Smooth muscle cell (in vitro differentiated cells): Measurements from ENCODE around the gene CCR8. TPM values are rescaled to one million over a fixed set of nuclear protein-coding genes. Genes with fewer than 3 reads are reported as not detected.
"Not testable (repeated sequence)": the region's sequence is repeated elsewhere in the genome, so short reads cannot be mapped to it uniquely, and the experiment has no call there.

Experiments used
- DNase-seq: peaks from one replicate; lab custom pipeline; 2025; ENCODE audit not compliant: unreplicated experiment; lab: John Stamatoyannopoulos, UW
- H2AFZ ChIP-seq: fragments of 200-600 bp; sonication (generic); 2 replicates; pipeline ENCODE4 v1.6.0; 2016; ENCODE audit warnings: antibody characterized with exemption, low read depth, mild to moderate bottlenecking
- H3F3A ChIP-seq: fragments of 200-600 bp; sonication (generic); 2 replicates; pipeline ENCODE4 v1.6.0; 2017; ENCODE audit warnings: antibody characterized with exemption, low read depth
- H3K27ac ChIP-seq: fragments of 200-600 bp; sonication (generic); 2 replicates; pipeline ENCODE4 v1.5.1; 2016; ENCODE audit warnings: low read depth, mild to moderate bottlenecking
- H3K27me3 ChIP-seq: fragments of 200-600 bp; sonication (generic); 2 replicates; pipeline ENCODE4 v1.6.1; 2016; ENCODE audit warnings: low read depth, mild to moderate bottlenecking
- H3K36me3 ChIP-seq: fragments of 200-600 bp; sonication (generic); 2 replicates; pipeline ENCODE4 v1.5.1; 2016; ENCODE audit warnings: low read depth
- H3K4me1 ChIP-seq: fragments of 200-600 bp; sonication (generic); 2 replicates; pipeline ENCODE4 v1.5.1; 2016; ENCODE audit warnings: low read depth
- H3K4me2 ChIP-seq: fragments of 200-600 bp; sonication (generic); 2 replicates; pipeline ENCODE4 v1.6.0; 2016; ENCODE audit warnings: mild to moderate bottlenecking
- H3K4me3 ChIP-seq: fragments of 200-600 bp; sonication (generic); 2 replicates; pipeline ENCODE4 v1.5.1; 2016; ENCODE audit warnings: mild to moderate bottlenecking
- H3K79me2 ChIP-seq: fragments of 200-600 bp; sonication (generic); 2 replicates; pipeline ENCODE4 v1.6.0; 2016; ENCODE audit warnings: low read depth, mild to moderate bottlenecking
- H3K9ac ChIP-seq: fragments of 200-600 bp; sonication (generic); 2 replicates; pipeline ENCODE4 v1.6.0; 2016; ENCODE audit warnings: low read depth
- H3K9me3 ChIP-seq: fragments of 200-600 bp; sonication (generic); replicated peaks from 2 replicates; pipeline ENCODE4 v1.5.1; 2016; ENCODE audit warnings: low read depth
- H4K20me1 ChIP-seq: fragments of 200-600 bp; sonication (generic); 2 replicates; pipeline ENCODE4 v1.6.0; 2016; ENCODE audit warnings: low read depth
- CTCF ChIP-seq: fragments of 200-600 bp; sonication (generic); IDR thresholded peaks from 2 replicates; pipeline ENCODE4 v1.5.1; 2017; ENCODE audit warnings: borderline replicate concordance, mild to moderate bottlenecking, antibody characterized with exemption; ENCODE audit not compliant: insufficient read depth, poor library complexity, severe bottlenecking
- WGBS: methylation state at CpG from one replicate; pipeline ENCODE4 v1.1.7; 2016; ENCODE audit warnings: low lambda C conversion rate; 5-methylcytosine and 5-hydroxymethylcytosine counted together
- polyA plus RNA-seq: library from polyadenylated mRNA; unstranded; fragments of >200 nt; fragmentation: Nextera tagmentation; extraction: Ambion mirVana; gene quantifications from 2 replicates; pipeline ENCODE4 v1.2.1, GENCODE V29; 2016
- total RNA-seq: library from RNA; depleted of rRNA; stranded (reverse); fragments of >200 nt; gene quantifications from 2 replicates; pipeline ENCODE4 v1.2.3, GENCODE V29; 2014

The CCR8 gene
- total and polyA plus RNA-seq, 2 experiments from 2014 or later, result not detected

GRCh38 chr3:39349080-39349479 is 19.6 kb downstream of the CCR8 start:
- no peaks in the 10 kb centered on the region for H3K4me1 ChIP-seq
- no peak for TF ChIP-seq CTCF
- H4K20me1 ChIP-seq, result no peaks in the 10 kb centered on the region
- no peaks in the 10 kb centered on the region for H3K79me2 ChIP-seq
- H3K27me3 ChIP-seq, result peaks cover 3% of the 10 kb centered on the region
- DNase-seq, result no peak
- no peaks in the 10 kb centered on the region for H3K9me3 ChIP-seq
- 75% methylated on average over 3 of the region's 3 CpGs for WGBS
- no peak overlapping the region for H3K4me3 ChIP-seq
- no peak overlapping the region for H3K9ac ChIP-seq
- no peak overlapping the region for H3K27ac ChIP-seq
- no peaks in the 10 kb centered on the region for H3K36me3 ChIP-seq
- H3K4me2 ChIP-seq, result no peak overlapping the region
- no peak overlapping the region for H2AFZ ChIP-seq
- H3F3A ChIP-seq, result peaks cover 6% of the 10 kb centered on the region

- Histone ChIP-seq H3K36me3 (no peaks in the 10 kb centered on the region), H3K27me3 (peaks cover 10% of the 10 kb centered on the region), H3F3A (peaks cover 6% of the 10 kb centered on the region), H3K4me2 (peak overlapping the region; percentile 57), H3K27ac (peak overlapping the region; percentile 12), H4K20me1 (no peaks in the 10 kb centered on the region), H3K9me3 (no peaks in the 10 kb centered on the region), H3K79me2 (no peaks in the 10 kb centered on the region), H2AFZ (no peak overlapping the region), H3K4me3 (no peak overlapping the region), H3K4me1 (no peaks in the 10 kb centered on the region), H3K9ac (no peak overlapping the region)
- no peak for TF ChIP-seq CTCF
- DNase-seq, result no peak
- 20% methylated on average over 5 of the region's 5 CpGs for WGBS
Measured at GRCh38 chr3:39350714-39351113, 21.2 kb downstream of the CCR8 start.

- not testable (repeated sequence) for H3F3A ChIP-seq, DNase-seq, H4K20me1 ChIP-seq, H3K9ac ChIP-seq, H3K4me3 ChIP-seq, H3K4me1 ChIP-seq, H3K36me3 ChIP-seq, H2AFZ ChIP-seq, H3K9me3 ChIP-seq, H3K79me2 ChIP-seq
- peak overlapping the region; percentile 57 for H3K4me2 ChIP-seq
- H3K27me3 ChIP-seq, result peaks cover 15% of the 10 kb centered on the region
- H3K27ac ChIP-seq, result peak overlapping the region; percentile 12
- 20% methylated on average over 2 of the region's 2 CpGs for WGBS
Measured at GRCh38 chr3:39351134-39351533, 21.6 kb downstream of the CCR8 start.

- H3F3A ChIP-seq, result not testable (repeated sequence)
Measured at GRCh38 chr3:39353168-39353927, 23.8 kb downstream of the CCR8 start.

More at GRCh38 chr3:39353168-39353927, 23.8 kb downstream of the CCR8 start:
- H3K4me1 ChIP-seq, H3K4me3 ChIP-seq, H3K27ac ChIP-seq, H3K4me2 ChIP-seq, H4K20me1 ChIP-seq, H3K9ac ChIP-seq, H3K9me3 ChIP-seq, H2AFZ ChIP-seq, H3K79me2 ChIP-seq, H3K36me3 ChIP-seq, DNase-seq: not testable (repeated sequence)
- 77% methylated on average over 3 of the region's 3 CpGs for WGBS
- H3K27me3 ChIP-seq, result peaks cover 27% of the 10 kb centered on the region
